CD4-positive, alpha-beta T cell treated with Interleukin-21 for 1 hour (primary cell): ENCODE data around the gene TMEM132D.

ENCODE experiments used
- DNase-seq: peaks from one replicate; pipeline ENCODE4 v3.0.0-alpha.2; 2020

The TMEM132D gene

DNA sequence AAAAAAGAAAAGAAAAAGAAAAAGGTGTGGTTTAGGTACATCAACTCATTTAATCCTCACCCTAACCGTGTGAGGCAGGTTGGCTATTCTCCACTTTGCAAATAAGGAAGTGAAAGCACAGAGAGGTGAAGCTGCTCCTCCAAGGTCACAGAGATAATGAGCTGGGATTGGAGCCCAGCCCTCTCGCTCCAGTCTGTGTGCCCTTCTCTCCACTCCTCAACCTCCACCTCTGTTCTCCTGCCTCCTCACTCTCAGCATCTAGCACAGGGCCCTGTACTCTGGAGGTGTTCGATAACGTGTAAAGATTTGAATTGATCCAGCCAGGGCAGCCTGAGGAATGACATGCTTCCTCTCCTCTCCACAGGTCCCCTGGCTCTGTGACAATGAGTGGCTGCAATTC lies 502.3 kb downstream of the TMEM132D start:
- no peak for DNase-seq

DNA sequence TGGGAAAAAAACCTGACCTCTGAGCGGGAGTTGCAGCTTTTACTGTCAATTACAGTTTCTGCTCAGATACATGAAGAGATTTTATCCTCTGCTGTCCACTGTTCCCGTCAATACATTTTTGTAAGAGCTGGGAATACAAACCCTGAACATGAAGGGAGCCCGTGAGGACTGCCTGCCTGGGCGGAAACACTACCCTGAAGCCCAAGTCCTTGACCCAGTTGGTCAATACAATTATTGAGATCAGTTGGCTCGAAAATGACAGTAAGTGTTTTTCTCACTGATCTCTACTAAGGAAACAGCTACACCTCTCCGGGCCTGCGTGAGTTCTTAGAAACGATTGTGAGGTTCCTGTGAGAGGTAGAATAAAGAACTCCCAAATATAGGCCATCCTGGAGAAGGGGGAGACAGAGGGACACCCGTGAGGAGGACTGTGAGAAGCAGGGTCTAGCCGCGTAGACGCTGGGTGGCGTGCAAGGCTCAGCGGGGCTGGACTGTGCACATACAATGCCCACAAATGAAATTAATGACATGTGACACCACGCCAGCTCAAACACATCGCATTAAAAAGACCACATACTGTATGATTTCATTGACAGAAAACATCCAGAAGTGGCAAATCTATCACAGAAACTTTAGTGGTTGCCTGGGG lies 509.5 kb downstream of the TMEM132D start:
- DNase-seq, result no peak

DNA sequence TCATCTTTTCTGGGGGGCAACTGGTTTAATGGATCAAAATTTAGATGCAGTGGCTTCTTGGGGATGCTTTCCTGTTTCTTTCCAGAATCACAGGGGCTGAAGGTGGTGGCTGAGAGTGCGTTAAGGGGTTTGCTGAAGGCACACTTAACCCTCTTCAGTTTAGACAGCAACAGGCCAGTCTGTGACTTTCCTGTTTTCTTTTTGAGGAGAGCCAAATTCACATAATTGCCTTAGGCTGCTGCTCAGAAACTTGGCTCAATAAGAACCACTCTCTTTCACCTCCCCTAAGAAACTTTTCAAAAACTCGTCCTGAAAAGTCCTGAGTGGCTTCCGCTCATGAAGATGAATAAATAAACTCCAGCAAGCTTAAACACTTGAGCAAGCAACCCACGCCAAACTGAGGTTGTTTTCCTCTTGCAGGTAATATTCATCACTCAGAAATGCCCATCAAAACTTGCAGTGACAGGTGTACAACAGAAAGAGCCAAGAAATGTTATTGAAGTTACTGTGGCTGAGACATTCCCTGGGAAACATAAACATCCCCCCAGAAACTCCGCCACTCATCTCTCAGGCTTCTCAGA lies 510.4 kb downstream of the TMEM132D start:
- DNase-seq, result no peak

DNA sequence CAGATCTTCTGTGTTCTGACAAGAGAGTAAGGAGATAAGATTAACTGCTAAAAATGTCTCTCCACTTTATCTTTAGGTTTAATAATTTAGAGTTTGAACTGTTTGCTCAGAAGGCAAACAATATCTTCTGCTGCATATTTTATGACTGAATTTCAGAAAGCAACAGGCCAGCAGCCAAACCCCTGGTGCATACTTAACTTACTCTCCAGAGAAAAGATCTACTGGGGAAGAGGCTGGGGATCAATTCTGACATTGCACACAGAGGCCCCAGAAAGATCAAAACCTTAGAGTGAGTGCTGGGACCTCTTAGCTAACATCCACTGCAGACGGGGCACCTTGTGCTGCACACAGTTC lies 518.2 kb downstream of the TMEM132D start:
- DNase-seq, result no peak

DNA sequence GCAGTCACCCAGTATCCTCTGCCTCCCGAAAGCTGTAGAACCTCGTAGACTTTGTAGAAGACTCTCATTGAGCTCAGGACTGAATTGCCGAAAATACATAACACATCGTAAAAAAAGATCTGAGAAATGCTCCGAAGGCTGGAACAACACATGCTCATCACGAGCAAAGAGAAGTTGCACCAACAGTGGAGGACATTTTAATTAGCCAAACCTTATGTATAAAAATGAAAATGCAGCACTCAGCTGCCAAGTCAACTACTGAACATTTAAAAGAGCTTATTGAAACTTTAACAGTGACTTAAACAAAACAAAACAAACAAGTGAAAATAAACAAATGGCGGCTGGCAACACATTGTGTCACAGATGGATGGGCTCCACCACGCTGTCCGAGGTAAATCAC lies 519.9 kb downstream of the TMEM132D start:
- DNase-seq, result no peak

DNA sequence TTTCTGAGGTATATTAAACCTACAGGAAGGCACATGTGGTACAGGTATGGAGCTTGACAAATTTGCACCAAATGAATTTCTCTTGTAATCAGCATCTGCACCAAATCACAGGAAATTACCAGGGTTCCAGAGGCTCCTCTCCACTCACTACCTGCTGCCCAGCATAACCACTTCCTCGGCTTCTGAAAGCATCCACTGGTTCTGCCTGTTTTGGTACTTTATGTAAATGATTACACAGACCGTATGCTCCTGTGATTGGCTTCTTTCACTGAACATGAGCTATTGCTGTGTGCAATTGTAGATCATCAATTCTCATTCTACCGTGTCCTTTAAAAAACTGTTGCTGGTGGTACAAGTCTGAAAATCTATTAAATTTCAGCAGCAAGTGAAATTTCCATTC lies 522.1 kb downstream of the TMEM132D start:
- DNase-seq, result no peak

DNA sequence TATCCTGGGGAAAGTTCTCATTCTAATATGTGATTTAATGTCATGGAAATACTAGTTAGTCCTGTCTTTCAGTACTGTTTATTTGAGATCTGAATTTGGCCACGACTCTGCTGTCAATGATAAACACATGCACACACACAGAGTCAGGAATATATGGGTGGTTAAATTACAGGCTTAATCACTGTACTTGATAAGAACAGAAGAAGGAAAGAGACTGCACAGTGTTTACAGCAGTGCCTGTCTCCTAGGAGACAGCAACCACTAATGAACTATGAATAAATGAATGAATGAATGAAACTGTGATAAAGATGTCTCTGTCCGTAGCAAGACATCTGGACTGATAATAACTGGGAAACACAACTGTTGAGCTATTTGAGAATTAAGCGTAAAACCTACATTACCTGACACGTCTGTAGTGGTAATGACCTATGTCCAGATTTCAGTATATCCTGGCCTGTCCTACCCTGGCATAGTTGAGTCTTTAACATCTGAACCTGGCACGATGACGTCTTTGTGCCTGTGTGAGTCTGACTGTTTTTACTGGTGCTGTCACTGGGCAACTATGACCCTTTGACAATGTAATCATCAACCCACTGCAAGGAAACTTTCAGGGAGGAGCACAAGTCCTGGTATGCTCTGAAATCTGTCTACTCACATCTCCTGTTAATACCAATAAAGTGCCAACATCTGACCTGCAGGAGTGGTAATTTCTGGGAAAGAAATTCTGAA lies 524.6 kb downstream of the TMEM132D start:
- DNase-seq, result no peak

DNA sequence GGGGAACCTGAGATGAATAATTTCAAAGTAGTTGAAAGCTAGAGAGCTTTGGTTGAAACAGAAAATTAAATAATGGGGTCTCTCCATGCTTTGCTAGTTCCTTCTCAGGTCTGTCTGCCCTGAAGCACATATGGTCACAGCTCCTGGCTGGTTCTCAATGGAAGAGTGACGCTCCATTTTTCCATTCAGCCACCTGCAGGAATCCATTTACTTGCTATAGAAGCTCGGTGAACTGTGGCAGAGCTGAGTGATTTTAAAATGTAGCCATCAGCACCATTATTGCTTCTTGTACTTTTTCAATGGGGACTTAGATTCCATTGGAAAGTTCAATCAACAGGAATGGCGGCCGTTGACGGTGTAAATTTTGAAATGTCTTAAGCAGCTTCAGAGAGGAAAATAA lies 525.3 kb downstream of the TMEM132D start:
- no peak for DNase-seq

DNA sequence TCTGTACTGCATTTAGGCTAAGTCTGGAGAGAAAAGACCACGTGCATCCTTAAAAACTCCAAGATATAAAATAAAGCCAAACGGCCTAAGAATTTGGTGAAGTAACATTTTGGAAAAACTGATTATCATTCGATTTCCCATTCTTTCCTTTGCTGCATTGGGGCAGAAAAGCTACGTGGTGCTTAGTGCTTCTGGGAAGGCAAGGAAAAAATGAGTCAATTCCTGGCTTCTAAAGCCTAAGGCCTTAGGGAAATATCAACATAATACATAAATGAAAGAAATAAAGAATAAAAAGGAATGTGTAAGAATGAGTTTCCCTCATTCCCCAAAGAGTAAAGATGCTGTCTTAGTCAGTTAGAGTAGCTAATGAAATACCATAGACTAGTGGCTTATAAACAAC lies 530.1 kb downstream of the TMEM132D start:
- no peak for DNase-seq

DNA sequence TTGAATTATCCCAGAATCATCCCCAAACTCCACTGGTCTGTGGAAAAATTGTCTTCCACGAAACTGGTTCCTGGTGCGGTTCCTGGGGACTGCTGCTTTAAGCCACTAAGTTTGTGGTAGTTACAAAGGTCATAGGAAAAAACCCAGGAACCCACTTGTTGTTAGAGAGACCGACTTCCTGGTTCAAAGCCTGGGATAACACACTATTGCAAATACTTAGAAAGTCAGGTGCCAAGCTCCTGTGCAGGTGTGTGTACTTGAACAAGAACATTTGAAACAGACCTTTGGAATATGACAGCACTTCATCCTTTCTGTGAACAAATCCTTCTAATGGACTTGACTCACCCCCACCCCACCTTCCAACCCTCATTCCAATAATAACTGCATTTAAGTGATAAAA lies 530.9 kb downstream of the TMEM132D start:
- DNase-seq, result no peak

DNA sequence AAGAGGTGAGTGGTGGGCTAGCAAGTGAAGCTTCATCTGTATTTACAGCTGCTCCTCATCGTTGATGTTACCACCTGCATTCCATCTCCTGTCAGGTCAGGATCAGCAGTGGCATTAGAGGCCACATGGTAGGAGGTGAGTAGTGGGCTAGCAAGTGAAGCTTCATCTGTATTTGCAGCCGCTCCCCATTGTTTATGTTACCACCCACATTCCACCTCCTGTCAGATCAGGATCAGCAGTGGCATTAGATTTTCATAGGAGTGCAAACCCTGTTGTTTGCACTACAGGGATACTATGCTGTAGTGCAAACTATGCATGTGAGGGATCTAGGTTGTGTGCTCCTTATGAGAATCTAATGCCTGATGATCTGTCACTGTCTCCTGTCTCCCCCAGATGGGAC lies 531.5 kb downstream of the TMEM132D start:
- DNase-seq, result no peak

DNA sequence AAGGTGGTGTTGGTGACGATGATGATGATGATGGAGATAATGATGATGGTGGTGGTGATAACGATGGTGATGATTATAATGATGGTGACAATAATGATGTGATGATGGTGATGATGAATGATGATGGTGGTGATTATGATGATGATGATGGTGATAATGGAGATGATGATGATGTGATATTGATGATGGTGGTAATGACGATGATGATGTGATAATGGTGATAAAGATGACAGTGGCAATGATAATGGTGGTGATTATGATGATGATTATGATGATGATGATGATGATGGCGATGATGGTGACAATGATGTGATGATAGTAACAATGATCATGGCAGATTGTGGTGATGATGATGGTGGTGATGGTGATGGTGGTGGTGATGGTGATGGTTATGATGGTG lies 532.6 kb downstream of the TMEM132D start:
- no peak for DNase-seq

DNA sequence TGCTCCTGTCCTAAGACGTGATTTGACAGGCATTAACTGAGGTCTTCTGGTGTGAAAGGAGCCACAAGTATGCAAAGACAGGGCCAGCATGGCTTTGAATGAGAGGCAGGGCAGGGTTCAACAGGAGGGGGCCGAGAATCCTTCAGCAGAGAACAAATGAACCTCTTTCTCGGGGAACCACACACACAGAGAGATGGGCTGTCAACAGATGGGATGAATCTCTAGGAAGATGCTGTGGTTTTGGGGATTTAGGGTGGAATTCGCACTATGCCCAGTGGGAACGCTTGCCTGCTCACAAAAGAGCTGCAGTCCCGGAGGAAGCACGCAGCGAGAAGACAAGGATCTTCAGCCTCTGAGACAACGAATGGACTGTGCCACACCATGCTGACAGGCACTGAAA lies 537.2 kb downstream of the TMEM132D start:
- no peak for DNase-seq

DNA sequence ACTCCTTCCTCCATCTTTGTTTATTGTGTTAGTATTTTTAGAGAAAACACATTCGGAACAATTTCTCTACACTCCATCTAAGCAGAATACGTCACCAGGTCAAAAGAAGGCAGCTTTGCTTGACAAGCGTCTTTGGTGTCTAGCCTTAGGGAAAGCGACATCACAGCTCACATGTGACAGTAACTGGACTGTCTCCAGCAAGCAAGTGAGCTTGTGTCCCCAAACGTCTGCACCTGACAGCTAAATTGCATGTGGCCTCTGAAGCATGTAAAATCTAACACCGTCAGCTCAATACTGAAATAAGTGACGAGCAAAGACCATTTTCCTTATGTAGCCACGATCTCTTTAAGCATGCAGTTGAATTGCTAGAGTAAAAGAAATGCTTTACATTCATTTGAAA lies 540.8 kb downstream of the TMEM132D start:
- DNase-seq, result no peak

DNA sequence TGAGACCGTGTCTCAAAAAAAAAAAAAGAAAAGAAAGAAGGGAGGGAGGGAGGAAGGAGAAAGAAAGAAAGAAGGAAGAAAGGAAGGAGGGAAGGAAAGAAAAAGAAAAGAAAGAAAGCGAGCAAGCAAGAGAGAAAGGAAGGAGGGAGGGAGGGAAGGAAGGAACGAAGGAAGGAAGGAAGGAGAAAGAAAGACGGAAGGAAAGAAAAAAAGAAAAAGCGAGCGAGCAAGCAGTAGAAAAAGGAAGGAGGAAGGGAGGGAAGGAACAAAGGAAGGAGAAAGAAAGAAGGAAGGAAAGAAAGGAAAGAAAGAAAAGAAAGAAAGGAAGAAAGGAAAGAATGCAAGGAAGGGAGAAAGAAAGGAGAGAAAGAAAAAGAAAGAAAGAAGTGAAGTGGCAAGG lies 546.6 kb downstream of the TMEM132D start:
- DNase-seq, result no peak

DNA sequence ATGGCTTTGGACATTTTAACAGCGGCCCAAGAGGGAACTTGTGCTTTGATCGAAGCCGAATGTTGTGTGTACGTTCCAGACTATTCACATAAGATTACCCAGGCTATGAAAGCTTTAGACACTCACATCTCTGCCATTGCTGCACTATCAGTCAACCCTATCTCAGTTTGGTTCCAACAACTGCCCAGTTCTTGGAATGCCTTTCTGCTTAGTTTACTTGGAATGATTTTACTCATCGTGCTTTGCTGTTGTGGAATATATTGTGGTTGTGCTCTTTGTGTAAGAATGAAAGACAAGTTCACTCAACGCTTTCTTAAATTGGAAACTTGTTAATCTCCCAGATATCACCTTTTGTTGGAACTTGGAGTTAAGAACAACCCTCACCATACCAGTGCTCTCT lies 552.3 kb downstream of the TMEM132D start:
- no peak for DNase-seq

DNA sequence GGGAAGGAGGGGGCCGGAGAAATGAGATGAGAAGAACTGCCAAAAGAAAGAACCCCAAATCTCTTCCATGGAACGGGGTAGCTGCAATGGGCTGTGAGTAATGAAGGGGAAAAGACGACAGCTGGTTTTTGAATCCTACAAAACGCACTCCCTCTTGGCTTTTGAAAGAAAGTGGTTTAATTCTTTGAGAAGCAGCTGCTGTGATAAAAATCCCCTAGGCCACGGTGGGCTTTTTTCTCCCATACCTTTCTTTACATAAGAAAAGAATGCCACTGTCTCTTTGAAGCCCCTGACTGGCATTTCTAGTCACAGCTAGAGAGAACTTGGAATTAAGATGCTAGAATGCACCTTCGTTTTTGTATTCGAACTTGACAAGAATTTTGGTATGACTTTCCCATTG lies 564.5 kb downstream of the TMEM132D start:
- DNase-seq, result no peak

DNA sequence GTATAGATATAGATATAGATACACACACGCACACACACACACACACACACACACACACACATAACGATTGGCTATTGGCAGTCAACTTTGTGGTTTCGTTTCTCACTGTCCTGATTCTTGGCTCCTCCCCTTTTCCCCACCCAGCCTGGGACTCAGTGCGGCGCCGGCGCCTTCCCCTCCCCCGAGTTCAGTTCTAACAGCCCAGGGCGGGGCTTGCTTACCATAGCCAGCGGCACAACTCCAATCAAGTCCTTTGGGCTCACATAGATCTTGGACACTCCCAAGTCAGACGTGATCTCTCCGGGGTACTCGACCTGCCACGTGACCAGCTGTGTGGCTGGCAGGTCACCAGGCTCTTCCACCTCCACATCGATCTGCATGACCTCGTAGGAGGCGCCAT lies 566.4 kb downstream of the TMEM132D start:
- DNase-seq, result no peak

DNA sequence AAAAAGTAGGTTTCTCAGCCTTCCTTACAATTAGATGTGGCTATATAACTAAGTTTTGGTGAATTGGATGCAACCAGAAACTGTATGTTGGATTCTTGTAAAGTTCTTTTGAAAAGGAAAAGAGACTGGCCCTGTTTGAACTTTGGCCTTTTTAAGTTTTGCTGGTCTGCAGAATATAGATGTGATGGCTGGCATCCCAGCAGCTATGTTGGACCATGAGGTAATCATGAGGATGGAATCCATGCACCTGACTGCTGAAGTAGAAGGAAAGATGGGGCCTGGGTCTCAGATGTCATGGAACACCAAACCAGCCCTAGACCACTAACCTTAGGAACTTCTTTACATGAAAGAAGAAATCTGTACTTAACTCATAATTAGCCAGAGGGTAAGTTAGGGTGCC lies 568.1 kb downstream of the TMEM132D start:
- no peak for DNase-seq

DNA sequence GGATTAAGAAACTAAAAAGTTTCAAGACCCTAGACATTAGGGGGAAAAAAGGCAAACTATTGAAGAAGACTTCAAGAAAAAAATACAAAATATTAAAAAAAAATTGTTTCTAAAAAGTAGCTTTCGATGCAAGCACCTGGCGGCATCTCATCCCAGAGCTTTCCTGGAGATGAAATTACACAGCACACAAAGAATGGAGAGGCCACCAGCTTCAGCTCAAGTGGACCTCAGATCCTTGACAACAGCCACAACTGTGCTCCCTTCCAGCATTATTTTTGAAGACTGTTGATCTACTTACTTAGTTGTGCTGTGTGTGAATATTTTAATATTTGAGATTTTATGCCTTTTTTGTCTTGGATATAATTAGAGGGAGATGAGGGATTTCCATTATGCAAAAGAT lies 571.5 kb downstream of the TMEM132D start:
- DNase-seq, result no peak

DNA sequence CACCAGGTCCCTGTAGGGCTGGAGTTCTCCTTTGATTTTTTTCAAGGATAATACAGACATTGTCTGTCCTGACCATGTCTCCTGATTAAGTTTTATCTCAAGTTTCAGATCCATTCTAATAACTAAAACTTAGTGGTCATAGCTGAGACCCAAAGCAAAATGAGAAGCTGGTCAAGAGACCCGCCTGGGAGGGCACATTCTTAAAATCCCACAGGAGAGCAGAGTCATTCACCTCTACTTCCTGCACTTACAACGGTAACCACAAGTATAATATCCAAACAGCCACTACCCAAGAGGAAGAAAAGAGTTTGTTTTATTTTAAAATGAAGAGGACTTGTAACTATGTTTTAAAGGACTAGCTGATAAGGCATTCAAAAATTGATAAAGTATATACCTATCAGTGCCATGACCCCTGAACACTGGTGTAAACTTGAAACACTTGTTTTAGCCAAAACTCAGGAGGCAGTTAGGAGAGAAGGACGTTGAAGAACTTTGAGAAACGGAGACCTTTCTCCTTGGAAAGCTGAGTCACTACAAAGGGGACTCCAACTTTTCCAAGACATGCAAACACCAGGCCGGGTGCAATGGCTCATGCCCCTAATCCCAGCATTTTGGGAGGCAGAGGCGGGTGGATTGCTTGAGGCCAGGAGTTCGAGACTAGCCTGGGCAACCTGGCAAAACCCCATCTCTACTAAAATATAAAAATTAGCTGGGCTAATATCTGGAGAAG lies 572.3 kb downstream of the TMEM132D start:
- DNase-seq, result no peak

DNA sequence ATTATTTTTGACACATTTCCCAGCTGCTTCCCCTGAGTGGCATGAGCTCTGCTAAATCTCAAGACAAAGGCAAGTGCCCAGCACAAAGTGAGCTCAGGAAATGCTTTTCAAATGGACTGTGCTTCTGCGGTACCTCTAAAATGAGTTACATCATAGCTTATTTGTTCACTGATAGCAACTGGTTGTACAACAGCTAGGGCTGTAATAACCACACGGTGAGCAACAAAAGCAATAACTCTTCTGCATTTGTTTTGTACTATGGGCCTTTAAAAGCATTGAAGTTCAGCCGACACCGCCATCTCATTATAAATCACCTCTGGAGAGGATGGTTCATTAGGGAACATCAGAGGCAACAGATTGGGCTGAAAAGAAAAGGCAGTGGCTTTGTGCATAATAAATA lies 575.6 kb downstream of the TMEM132D start:
- no peak for DNase-seq

DNA sequence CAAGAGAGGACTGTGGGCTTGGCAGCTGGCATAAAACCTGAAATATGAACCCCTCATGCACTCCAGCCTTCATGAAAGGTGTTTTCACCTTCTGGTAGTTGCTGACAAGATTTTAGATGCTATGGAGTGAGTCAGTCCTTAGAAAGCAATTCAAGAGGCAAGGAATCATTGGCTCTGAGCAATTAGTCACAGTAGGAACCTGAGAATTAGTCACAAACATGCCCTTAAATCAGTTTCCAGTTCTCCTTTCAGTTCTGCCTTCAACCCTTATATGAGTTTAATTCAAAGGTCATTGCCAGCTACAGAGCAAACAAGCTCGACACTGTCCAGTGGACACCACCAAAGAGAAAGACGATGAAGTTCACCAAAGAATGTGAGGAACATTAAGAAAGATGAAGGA lies 578.3 kb downstream of the TMEM132D start:
- DNase-seq, result no peak

DNA sequence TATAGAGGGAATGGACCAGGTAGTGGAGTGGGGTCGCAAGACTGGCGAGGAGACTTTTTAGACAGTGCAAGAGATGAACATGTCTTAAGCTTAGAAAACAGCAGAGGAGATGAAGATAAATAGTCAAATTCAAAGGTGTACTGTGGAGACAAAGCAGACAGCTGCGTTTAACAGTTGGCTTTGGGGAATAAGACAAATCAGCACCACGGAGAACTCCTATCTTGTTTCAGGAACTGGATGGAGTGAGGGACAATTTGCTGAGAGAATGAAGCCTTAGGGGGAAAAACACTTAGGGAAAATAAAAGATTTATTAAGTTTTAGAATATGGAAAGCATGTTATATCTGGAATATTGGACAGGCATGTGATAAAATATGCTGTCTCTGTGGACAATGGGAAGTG lies 591.8 kb downstream of the TMEM132D start:
- no peak for DNase-seq
